HG03196 (cell line): ENCODE data around the gene POMT2.

ENCODE experiments used
- ATAC-seq: cut with Tn5 transposase; IDR thresholded peaks from one replicate; pipeline ENCODE4 v1.9.1; 2021; ENCODE audit not compliant: unreplicated experiment

The POMT2 gene

GRCh38 chr14:77243853-77244252 is 76.8 kb downstream of the POMT2 start:
- no peak for ATAC-seq

DNA sequence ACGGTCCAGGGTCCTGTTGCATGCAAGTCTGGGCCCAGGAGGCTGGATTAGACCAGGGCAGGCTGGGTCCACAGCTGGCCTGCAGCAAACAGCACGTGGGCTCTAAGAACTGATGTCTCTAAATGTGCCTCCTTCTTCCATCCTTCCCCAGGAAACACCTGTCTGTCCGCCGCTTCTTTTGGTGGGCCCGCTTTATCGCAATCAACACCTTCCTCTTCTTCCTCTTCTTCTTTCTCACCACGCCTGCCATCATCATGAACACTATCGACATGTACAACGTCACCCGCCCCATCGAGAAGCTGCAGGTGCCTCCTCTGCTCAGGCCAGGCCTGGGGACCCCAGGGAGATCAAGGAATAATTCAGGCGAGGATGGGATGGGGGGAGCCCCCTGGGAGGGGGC is 77.9 kb downstream of the POMT2 start:
- no peak for ATAC-seq

DNA sequence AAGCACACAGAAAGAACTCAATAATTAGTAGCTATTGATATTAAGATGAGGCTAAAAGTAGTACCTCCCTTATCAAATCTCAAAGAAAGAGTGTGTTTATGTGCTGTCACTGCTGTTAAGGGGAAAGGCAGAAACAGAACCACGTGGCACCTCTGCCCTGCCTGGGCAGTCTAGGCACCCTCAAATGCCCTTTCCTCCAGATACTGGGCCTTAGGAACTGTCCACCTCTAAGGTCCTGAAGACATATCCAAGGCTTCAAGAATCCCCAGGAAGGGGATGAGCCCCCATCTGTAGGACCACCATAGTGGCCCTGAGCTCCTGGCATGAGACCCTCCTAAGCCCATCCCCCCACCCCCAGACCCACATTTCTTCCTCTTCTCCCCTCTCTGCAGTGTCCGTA is 78.7 kb downstream of the POMT2 start:
- ATAC-seq = no peak

DNA sequence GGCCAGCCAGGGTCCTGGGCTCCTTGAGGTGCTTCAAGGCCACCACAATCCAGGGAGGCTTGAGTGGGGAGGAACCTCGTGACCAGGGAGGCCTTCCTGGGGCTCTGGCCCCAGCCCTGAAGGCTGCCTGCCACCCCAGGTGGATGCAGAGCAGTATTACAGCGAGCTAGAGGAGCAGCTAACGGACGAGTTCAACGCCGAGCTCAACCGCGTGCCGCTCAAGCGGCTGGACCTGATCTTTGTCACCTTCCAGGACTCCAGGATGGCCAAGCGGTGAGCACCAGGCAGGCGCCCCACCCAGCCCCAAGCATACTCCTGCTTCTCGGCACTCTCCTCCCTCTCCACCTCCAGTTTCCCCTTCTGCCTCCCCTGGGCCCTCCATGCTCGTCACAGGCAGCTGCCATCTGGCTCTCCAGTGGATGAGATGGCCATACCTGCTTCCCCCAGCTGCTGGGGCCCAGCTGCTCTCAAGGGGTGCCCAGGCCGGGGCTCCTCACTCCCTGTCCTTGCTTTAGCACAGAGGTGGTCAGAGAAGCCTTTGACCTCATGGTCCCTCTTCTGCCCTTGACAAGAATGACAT is 80.3 kb downstream of the POMT2 start:
- no peak for ATAC-seq

DNA sequence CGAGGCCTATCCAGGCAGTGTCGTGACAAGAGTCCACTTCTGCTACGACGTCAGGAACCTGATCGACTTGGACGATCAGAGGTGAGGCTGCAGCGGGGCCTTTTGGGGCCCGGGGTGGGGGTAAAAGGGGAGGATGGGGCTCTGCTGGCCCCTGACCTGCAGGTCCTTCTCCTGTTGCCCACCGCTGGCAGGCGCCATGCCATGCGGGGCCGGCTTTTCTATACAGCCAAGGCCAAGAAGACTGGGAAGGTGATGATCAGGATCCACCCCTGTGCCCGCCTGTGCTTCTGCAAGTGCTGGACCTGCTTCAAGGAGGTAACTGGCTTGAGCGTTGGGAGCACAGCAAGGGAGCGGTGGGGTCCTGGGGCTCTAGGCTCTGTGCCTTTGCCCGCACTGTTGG is 81.3 kb downstream of the POMT2 start:
- no peak for ATAC-seq

GRCh38 chr14:77238996-77239395 is 81.7 kb downstream of the POMT2 start:
- ATAC-seq = no peak

GRCh38 chr14:77238356-77238755 is 82.3 kb downstream of the POMT2 start:
- ATAC-seq = no peak

GRCh38 chr14:77236814-77237213 is 83.9 kb downstream of the POMT2 start:
- no peak for ATAC-seq

DNA sequence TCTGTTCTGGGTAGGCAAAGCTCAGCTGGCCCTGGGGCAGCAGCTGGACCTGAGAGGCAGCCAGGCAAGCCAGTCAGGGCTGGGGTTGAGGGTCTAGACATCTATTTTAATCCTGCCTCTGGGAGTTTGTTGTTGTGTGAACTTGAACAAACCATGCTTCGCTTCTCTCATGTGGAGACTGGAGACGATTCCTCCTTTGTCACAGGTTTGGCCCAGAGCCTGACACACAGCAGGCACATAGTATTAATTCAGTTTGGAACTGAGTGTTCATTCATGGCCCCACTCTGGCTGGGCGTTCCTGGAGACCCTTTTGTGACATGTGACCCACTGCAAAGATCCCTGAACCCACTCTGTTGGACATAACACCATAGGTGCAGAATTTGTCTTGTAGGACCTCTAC is 89.0 kb downstream of the POMT2 start:
- no peak for ATAC-seq

DNA sequence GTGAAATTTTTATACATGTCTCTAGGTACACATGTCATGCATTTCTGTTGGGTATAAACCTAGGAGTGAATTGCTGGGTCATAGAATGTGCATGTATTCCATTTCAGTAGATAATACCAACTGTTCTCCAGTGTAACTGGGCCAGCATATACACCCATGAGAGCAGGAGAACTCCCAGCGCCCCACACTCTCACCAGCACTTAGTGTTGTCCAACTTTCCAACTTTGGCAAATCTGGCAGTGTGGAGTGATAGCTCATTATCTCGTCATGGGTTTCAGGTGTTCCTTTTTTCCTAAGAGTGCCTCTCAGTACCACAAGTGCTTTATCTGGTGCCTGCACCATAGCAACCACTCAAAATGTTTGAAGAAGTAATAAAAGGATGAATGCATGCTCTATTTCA is 89.8 kb downstream of the POMT2 start:
- no peak for ATAC-seq

GRCh38 chr14:77228056-77228455 is 92.6 kb downstream of the POMT2 start:
- no peak for ATAC-seq

DNA sequence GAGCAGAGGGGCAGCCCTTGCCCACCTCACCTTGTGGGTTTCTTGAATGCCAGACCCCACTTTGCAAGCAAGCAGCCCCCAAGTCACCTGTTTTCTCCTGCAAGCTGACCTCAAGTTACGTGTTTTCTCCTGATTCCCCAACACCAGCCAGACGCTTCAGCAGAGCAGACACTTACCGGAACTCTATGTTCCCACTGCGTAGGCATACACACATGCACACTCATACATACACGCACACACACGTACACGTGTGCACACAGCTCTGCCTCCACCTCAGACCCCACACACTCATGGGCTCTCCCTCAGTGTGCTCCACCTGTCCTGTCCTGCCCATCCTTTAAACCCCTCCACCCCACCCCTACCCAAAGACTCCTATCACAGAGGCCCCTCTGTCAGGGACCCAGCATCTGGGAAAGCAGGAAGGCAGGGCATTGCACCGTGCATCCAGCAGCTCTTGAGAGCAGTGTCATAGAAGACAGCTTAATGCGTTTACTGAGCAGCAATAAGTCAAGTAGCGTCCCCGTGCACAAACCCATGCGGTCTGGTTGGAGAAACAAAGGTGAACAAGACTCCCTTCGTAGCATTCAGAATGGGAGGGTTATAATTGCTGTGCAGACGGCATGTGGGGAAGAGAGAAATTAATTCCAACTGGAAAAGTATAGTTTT is 94.7 kb downstream of the POMT2 start:
- no peak for ATAC-seq

DNA sequence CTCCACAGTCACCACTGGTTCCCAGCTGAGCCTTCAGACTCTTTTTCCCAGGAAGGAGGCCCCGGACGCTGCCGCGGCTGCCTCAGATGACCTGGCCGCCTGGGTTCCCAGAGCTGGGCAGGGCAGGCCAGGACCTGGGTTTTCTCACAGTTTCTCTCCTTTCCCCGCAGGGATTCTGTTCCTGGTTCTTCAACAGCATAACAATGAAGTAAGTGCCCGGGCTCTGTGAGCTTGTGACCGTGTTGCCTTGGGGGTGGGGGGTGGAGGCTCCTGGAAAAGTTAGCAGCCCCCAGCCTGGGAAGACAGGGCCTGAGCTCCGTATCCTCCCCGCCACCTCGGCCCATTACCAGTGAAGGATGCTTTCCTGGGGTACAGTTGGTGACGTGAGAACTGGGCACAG is 95.4 kb downstream of the POMT2 start:
- ATAC-seq = no peak
